Sciatic nerve (tissue), 2 donors: Measurements from ENCODE around the gene NSD1. TPM values are rescaled to one million over a fixed set of nuclear protein-coding genes. Genes with fewer than 3 reads are reported as not detected.
A peak's percentile ranks its signal among the peaks of the same experiment; 100 is the strongest.

Source experiments
- ATAC-seq: fragments of 200-7000 bp; cut with Tn5 transposase; one replicate; pipeline ENCODE4 v1.9.1; 2020; ENCODE audit warnings: mild to moderate bottlenecking, moderate library complexity
- DNase-seq: peaks from one replicate; pipeline ENCODE4 v3.0.0-alpha.2; 2020; ENCODE audit warnings: low spot score
- intact Hi-C: fragments of 100-400 bp; cut with DNase I; formaldehyde crosslinking; loops from one replicate; pipeline ENCODE4 v1.14.2; 2022
- total RNA-seq: library from RNA; stranded (reverse); fragmentation: NEBNext Ultra II Directional; extraction: Animal tissue kit (Norgen Biotek cat#: 25700); gene quantifications from one replicate; pipeline ENCODE4 v1.2.1, GENCODE V29; 2021
- donor health status: DM: no; HTN: no; CAD: no.
- donor health status: DM: no; HTN: no; CAD: no.

Gene NSD1, protein sequence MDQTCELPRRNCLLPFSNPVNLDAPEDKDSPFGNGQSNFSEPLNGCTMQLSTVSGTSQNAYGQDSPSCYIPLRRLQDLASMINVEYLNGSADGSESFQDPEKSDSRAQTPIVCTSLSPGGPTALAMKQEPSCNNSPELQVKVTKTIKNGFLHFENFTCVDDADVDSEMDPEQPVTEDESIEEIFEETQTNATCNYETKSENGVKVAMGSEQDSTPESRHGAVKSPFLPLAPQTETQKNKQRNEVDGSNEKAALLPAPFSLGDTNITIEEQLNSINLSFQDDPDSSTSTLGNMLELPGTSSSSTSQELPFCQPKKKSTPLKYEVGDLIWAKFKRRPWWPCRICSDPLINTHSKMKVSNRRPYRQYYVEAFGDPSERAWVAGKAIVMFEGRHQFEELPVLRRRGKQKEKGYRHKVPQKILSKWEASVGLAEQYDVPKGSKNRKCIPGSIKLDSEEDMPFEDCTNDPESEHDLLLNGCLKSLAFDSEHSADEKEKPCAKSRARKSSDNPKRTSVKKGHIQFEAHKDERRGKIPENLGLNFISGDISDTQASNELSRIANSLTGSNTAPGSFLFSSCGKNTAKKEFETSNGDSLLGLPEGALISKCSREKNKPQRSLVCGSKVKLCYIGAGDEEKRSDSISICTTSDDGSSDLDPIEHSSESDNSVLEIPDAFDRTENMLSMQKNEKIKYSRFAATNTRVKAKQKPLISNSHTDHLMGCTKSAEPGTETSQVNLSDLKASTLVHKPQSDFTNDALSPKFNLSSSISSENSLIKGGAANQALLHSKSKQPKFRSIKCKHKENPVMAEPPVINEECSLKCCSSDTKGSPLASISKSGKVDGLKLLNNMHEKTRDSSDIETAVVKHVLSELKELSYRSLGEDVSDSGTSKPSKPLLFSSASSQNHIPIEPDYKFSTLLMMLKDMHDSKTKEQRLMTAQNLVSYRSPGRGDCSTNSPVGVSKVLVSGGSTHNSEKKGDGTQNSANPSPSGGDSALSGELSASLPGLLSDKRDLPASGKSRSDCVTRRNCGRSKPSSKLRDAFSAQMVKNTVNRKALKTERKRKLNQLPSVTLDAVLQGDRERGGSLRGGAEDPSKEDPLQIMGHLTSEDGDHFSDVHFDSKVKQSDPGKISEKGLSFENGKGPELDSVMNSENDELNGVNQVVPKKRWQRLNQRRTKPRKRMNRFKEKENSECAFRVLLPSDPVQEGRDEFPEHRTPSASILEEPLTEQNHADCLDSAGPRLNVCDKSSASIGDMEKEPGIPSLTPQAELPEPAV (N-terminal part only)
- 112 TPM for total RNA-seq

- intact Hi-C loops, result no loop called here
- ATAC-seq (peak; percentile 91), DNase-seq (peak; percentile 94)
These were observed at the start of gene NSD1 for GRCh38 chr5:177133096-177133852. NSD1 (plus strand) TSS chr5:177133773; CDS start chr5:177135104, 1,331 bp downstream.

- ATAC-seq, result no peak
- no peak for DNase-seq
- intact Hi-C loops, result no loop called here
These were observed 49.4 kb upstream of the NSD1 start for GRCh38 chr5:177084175-177084574.

GRCh38 chr5:177085985-177086653 lies 47.5 kb upstream of the NSD1 start:
- intact Hi-C loops, result no loop called here
- ATAC-seq (no peak), DNase-seq (no peak)

- DNase-seq, result peak; percentile 77
- intact Hi-C loops, result no loop called here
- peak; percentile 75 for ATAC-seq
These were observed 46.7 kb upstream of the NSD1 start, which contains the start of gene FGFR4 for GRCh38 chr5:177086654-177087397. FGFR4 (plus strand) TSS chr5:177086915; CDS start chr5:177089603, 2,688 bp downstream.

DNA sequence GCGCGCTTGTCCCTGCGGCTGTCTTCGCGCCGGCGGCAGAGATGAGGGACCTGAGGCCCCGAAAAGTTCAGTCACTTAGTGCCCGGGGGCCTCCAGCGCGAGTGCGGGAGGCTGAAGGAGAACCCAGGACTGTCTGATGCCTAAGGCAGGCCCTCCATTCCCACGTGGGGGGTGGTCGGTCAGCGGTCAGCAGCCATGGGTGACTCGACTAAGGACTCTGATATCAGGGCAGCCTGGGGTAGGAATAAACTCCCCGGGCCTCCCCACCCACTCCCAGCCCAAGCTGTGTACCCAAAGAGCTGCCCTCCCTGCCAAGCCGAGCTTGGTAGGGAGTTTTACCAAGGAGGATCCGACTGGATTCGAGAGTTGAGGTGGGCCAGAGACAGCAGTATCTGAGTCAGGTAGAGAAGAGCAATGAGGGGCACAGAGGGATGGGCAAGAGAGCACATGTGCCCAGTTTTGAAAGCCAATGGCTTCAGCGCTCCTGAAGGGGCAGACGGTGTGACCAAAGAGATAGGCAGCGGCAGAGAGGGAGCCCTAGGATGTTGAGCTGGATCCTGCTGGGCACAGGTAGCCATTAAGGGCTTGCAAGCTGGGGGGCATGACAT lies 46.1 kb upstream of the NSD1 start:
- intact Hi-C loops, result no loop called here
- ATAC-seq (no peak), DNase-seq (no peak)

DNA sequence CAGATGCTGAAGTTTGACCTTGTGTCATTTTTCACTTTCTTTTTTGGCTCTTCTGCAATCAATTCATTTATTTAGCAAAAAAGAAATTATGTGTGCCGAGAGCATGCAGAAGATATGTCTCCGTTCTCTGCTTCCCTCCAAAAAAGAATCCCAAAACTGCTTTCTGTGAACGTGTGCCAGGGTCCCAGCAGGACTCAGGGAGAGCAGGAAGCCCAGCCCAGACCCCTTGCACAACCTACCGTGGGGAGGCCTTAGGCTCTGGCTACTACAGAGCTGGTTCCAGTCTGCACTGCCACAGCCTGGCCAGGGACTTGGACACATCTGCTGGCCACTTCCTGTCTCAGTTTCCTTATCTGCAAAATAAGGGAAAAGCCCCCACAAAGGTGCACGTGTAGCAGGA lies 44.4 kb upstream of the NSD1 start:
- DNase-seq (no peak), ATAC-seq (peak; percentile 58)
- intact Hi-C loops, result no loop called here

DNA sequence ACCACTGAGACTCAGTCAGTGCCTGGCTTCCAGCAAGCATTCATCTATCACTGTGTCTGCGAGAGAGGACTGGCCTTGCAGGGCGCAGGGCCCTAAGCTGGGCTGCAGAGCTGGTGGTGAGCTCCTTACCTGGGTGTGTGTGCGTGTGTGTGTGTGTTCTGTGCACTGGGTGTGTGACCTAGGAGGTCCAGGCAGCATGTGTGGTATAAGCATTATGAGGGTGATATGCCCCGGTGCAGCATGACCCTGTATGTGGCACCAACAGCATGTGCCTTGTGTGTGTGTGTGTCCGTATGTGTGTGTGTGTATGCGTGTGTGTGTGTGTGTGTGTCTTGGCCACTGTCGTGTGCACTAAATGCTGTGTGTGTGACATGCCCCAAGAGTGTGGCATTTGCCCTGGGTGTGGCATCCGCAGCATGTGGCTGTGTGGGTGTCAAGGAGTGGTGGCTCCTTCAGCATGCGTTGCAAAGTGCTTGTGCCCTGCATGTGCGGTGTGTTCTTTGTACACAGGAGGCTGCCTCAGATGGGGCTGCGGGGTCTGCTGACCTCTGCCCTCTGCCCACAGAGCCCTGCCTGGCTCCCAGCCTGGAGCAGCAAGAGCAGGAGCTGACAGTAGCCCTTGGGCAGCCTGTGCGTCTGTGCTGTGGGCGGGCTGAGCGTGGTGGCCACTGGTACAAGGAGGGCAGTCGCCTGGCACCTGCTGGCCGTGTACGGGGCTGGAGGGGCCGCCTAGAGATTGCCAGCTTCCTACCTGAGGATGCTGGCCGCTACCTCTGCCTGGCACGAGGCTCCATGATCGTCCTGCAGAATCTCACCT lies 43.5 kb upstream of the NSD1 start:
- no peak for ATAC-seq
- intact Hi-C loops, result no loop called here

DNA sequence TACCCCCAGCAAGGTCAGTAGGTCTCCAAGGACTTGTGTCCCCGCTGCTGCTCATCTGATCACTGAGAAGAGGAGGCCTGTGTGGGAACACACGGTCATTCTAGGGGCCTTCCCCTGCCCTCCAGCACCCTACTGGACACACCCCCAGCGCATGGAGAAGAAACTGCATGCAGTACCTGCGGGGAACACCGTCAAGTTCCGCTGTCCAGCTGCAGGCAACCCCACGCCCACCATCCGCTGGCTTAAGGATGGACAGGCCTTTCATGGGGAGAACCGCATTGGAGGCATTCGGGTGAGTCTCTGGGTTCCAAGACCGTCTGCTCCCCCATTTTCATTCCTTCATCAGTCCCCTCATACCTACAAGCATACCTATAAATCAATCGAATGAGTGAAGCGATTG lies 42.8 kb upstream of the NSD1 start:
- no peak for DNase-seq
- intact Hi-C loops, result no loop called here
- no peak for ATAC-seq

More for the DNA sequence above, 43.5 kb upstream of the NSD1 start:
- DNase-seq, result no peak

- no peak for ATAC-seq
- intact Hi-C loops, result no loop called here
- no peak for DNase-seq
These were observed 42.3 kb upstream of the NSD1 start for GRCh38 chr5:177091232-177091631.

- intact Hi-C loops, result no loop called here
- ATAC-seq (no peak), DNase-seq (no peak)
These were observed 41.1 kb upstream of the NSD1 start for GRCh38 chr5:177092178-177093081.

- no peak for DNase-seq
- no peak for ATAC-seq
These were observed 40.4 kb upstream of the NSD1 start for GRCh38 chr5:177093082-177093712.

GRCh38 chr5:177093803-177094202 lies 39.8 kb upstream of the NSD1 start:
- intact Hi-C loops, result no loop called here
- DNase-seq (no peak), ATAC-seq (no peak)

More at GRCh38 chr5:177093082-177093712, 40.4 kb upstream of the NSD1 start:
- intact Hi-C loops, result no loop called here

DNA sequence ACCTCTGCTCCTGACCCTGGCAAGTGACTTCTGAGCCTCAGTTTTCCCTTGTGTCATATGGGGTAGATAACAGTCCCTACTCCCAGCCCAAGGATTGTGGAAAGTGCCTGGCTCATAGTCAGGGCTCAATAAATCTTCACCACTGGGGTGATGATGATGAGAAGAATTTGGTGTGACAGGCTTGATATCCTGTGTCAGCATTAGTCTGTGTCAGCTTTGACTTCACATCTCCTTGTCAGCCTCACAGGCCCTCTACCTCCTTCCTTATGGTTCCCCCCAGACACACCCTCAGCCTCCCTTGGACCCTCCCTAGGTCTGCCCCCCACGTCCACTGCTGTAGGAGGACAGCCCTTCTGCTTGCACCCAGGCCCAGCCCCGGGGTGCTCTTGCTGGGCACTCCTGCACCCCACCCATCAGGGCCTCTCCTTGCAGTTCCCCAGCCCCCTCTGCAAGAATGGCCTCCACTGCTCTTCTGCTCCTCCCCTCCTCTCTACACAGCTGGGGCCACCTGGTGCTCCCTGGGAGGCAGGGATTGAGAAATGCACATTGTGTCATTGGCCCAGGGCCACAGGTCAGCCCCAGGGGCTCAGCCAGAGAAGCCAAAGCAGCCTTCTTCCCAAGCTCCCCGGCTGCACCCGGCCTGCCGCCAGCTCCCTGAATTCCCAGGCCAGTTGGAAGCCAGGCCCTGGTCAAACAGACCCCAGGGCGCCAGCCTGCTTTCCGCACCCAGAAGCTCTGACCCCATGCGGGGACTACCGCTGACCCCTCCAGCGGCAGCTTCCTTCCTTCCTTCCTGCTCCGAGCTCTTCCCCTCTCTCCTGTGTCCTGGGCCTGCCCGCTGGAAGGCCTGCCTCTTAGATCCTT lies 39.1 kb upstream of the NSD1 start:
- peak; percentile 94 for ATAC-seq
- intact Hi-C loops, result no loop called here
- peak; percentile 70 for DNase-seq
